Measurements from ENCODE around the gene FAM168A.
A peak's percentile ranks its signal among the peaks of the same experiment; 100 is the strongest.

The FAM168A gene

DNA sequence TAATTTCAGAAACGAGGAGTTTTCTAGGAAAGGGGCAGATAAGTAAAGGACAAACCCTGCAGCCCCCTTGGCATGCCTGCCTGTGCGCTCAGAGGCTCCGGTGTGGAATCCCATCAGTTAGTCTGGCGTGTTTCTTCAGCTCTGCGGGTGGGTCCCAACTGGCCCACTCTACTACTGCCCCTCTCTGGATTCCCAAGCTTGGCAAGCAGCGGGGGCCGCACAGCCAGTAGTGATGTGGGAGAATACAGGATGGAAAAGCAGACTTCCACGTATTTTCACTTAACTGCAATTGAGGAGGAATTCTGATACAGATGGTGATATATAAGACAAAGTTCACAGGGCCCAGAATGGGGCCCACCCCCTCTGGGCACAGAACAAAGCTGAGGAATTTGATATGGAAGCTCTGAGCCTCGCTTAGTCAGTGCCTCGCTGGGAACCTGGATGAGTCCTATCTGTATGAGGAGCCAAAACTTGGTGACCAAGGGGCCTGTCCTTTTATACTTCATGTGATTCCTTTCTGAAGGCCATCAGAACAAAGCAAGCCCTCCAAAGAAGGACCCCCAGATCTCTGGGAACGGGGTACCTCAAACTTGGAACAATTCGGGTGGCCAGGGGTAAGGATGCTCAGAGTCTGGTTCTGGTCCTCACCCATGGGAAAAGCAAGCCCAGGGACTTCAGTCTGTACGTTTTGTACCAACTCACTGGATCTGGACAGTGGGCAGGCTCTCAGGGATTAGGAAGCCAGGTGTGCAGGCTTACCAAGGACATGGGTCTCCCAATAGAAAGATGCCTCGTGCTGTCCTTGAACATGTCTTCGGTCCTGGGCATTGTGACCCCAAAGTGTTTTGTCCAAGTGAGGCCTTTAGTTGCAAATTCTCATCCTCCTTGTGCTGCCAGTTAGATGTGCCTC, 195.7 kb downstream of the FAM168A start:
- DNase-seq (ENCODE audit: low spot score) = no peak
- ChIA-PET POLR2A (ENCODE audit: low non-redundant PET) (no interaction called here), CTCF (interaction anchor here (0.6 to 3.0 kb wide), 4 partner anchors 9 to 259 kb away, joined by 3 to 19 read pairs (median 3); no protein-coding TSS in a partner anchor)
- TF ChIP-seq, protein P1, sequence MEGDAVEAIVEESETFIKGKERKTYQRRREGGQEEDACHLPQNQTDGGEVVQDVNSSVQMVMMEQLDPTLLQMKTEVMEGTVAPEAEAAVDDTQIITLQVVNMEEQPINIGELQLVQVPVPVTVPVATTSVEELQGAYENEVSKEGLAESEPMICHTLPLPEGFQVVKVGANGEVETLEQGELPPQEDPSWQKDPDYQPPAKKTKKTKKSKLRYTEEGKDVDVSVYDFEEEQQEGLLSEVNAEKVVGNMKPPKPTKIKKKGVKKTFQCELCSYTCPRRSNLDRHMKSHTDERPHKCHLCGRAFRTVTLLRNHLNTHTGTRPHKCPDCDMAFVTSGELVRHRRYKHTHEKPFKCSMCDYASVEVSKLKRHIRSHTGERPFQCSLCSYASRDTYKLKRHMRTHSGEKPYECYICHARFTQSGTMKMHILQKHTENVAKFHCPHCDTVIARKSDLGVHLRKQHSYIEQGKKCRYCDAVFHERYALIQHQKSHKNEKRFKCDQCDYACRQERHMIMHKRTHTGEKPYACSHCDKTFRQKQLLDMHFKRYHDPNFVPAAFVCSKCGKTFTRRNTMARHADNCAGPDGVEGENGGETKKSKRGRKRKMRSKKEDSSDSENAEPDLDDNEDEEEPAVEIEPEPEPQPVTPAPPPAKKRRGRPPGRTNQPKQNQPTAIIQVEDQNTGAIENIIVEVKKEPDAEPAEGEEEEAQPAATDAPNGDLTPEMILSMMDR (conservative IDR thresholded peaks at IDR 0.05; ENCODE audit: low read depth) = no peak
- peak overlapping the region; percentile 27; the same call in 1 of the 2 replicates for H3K27ac ChIP-seq

DNA sequence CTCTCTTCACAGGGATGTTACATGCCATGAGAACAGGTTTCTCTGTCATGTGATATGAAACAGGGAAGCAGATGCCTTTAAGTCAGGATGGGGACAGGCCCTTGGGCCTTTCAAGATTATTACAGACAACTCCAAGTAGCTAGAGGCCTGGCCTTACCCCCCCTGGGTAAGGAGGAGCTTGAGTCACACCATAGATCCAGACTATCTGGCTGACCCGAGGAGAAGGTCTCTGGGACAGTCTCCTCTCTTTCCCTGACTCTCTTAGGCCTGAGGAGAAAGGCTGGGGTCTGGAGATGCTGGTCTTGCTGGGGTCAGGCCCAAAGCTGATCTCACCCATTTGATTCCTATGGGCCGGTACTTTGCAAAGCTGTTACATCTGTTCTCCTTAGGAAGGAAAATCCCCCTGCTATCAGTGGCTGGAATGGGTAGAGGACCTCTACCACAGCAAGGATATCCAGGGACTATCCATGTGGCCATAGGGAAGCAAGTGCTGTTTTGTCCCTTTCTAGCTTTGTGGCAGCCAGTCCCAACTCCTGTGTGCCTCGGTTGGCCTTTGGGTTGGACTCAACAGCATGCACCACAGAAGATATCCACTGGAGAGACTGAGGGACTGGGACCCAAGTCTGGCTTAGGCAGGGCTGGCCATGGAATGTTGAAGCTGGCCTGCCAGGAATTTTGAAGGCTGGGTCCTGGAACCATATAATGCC, 196.5 kb downstream of the FAM168A start:
- ChIA-PET CTCF (interaction anchor here (0.6 to 1.1 kb wide), 5 partner anchors 8 to 470 kb away, joined by 3 to 6 read pairs (median 3); no protein-coding TSS in a partner anchor), POLR2A (ENCODE audit: low non-redundant PET) (no interaction called here)
- peak overlapping the region; percentile 27; the same call in 1 of the 2 replicates for H3K27ac ChIP-seq
- DNase-seq (ENCODE audit: low spot score) = no peak
- TF ChIP-seq, protein P1 (conservative IDR thresholded peaks at IDR 0.05; ENCODE audit: low read depth) = no peak

DNA sequence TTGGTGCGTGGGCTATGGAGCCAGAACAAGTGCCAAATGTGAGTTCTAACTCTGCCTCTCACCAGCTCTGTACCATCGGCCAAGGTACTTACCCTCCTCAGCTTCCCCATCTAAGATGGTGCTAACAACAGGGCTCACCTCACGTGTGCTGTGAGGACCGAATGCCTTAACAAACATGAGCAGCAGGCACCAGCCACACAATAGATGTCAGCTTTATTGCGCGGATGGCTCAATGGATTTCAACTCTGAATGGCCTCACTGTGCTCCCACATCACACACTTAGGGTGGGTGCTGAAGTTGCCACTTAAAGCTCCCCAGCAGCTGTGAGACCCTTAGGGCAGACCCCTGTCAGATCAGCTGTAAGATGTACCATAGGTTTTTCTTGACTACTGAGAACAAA, 197.6 kb downstream of the FAM168A start:
- ChIA-PET CTCF (no interaction called here), POLR2A (ENCODE audit: low non-redundant PET) (no interaction called here)
- no peak for DNase-seq (ENCODE audit: low spot score)
- TF ChIP-seq, protein P1 (conservative IDR thresholded peaks at IDR 0.05; ENCODE audit: low read depth) = no peak
- H3K27ac ChIP-seq = peak overlapping the region; percentile 93

DNA sequence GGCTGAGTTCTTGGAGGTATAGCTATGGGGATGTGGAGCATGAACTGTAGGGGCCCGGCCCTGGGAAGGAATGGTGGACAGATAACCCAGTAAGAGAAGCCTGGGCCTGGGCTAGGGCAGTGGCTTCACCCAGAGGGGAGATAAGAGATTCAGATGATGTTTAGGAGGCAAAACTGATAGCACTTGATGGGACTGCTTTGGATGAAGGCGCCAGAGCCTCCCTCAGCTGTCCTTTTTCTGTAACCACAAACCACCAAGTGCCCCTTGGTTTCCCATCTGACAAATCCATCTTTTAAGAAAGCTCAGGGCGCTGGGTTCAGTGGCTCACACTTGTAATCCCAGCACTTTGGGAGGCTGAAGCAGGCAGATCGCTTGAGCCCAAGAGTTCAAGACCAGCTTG, 198.3 kb downstream of the FAM168A start:
- CTCF ChIA-PET = interaction anchor here (0.9 kb wide), 1 partner anchor 224 kb away, joined by 6 read pairs; no protein-coding TSS in a partner anchor
- POLR2A ChIA-PET (ENCODE audit: low non-redundant PET) = no interaction called here
- TF ChIP-seq, protein P1 (conservative IDR thresholded peaks at IDR 0.05; ENCODE audit: low read depth) = no peak
- peak overlapping the region; percentile 93 for H3K27ac ChIP-seq
- no peak for DNase-seq (ENCODE audit: low spot score)

DNA sequence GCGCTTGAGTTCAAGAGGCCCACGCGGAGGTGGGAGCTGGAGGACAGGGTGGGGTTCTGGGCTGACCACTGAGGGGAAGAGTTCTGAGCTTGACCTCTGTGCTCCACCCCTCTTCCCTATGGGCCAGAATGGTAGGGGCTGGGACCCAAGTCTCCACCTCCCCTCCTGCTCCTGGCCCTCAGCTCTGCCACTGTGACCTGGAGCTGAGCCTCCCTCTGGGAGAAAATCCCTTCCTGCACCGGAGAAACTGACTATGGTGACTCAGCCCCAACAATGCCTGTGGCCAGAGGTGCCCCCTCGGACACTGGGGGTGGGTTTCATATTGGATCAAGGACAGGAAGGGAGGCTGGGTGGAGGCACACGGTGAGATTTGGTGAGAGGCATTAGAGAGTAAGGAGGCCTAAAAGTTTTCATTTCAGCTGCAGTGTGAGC, 198.7 kb downstream of the FAM168A start:
- CTCF ChIA-PET = interaction anchor here (0.9 kb wide), 1 partner anchor 224 kb away, joined by 6 read pairs; no protein-coding TSS in a partner anchor
- DNase-seq (ENCODE audit: low spot score) = no peak
- POLR2A ChIA-PET (ENCODE audit: low non-redundant PET) = interaction anchor here (0.6 kb wide), 1 partner anchor 199 kb away, joined by 10 read pairs; no protein-coding TSS in a partner anchor
- peak overlapping the region; percentile 93 for H3K27ac ChIP-seq
- TF ChIP-seq, protein P1 (conservative IDR thresholded peaks at IDR 0.05; ENCODE audit: low read depth) = no peak

DNA sequence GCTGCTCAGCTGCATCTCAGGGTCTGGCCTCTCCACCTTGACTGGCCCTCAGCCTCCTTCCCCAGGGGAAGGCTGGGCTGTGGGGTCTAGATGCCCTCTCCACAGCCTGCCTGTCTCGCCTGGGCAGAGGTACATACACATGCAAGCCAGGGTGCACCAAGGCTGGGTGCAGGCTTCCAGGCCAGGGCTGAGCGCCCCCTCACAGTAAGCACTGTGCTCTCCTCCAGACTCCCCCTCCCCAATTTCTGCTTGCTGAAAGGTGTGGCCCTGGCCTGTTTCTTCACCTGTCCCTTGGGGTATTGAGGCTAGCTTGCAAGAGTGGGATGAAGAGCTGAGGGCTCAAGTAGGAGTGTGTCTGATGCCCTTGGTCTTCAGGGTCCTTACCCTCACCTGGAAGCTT, 199.2 kb downstream of the FAM168A start:
- DNase-seq (ENCODE audit: low spot score) = no peak
- TF ChIP-seq, protein P1 (conservative IDR thresholded peaks at IDR 0.05; ENCODE audit: low read depth) = no peak
- peak overlapping the region; percentile 93 for H3K27ac ChIP-seq
- POLR2A ChIA-PET (ENCODE audit: low non-redundant PET) = interaction anchor here (0.6 kb wide), 1 partner anchor 200 kb away, joined by 10 read pairs; no protein-coding TSS in a partner anchor
- CTCF ChIA-PET = interaction anchor here (0.9 to 3.2 kb wide), 2 partner anchors 92 to 225 kb away, joined by 6 to 10 read pairs; no protein-coding TSS in a partner anchor
